Left lung (tissue), 10 donors: ENCODE measurements around the gene MAP2K3. TPM values are rescaled to one million over a fixed set of nuclear protein-coding genes. Genes with fewer than 3 reads are reported as not detected.
"Not testable (repeated sequence)": the region's sequence is repeated elsewhere in the genome, so short reads cannot be mapped to it uniquely, and the experiment has no call there.

Experiments used
- ATAC-seq: fragments of 200-7000 bp; cut with Tn5 transposase; one replicate; pipeline ENCODE4 v1.9.1; 2020; ENCODE audit warnings: moderate library complexity
- DNase-seq, 4 donors: peaks; one replicate each; pipeline ENCODE4 v3.0.0-alpha.2; 2013 to 2020
- H3K27ac ChIP-seq, 2 donors: fragments of 200-600 bp; sonication (generic) in 1 of 2; one replicate each; pipeline versions ENCODE4 v1.5.0 to v1.8.0; 2020 to 2021
- H3K27me3 ChIP-seq, 2 donors: fragments of 200-600 bp; sonication (generic) in 1 of 2; one replicate each; pipeline versions ENCODE4 v1.5.0 to v1.8.0; 2020 to 2021
- H3K36me3 ChIP-seq, 2 donors: fragments of 200-600 bp; sonication (generic) in 1 of 2; one replicate each; pipeline versions ENCODE4 v1.5.0 to v1.8.0; 2020 to 2021
- H3K4me1 ChIP-seq, 2 donors: fragments of 200-600 bp; one replicate each; pipeline ENCODE4 v1.8.0; 2021
- H3K4me3 ChIP-seq, 2 donors: fragments of 200-600 bp; sonication (generic) in 1 of 2; one replicate each; pipeline versions ENCODE4 v1.5.0 to v1.8.0; 2020 to 2021; ENCODE audit warnings: mild to moderate bottlenecking in 1 of 2
- H3K9me3 ChIP-seq, 2 donors: fragments of 200-600 bp; sonication (generic) in 1 of 2; one replicate each; pipeline versions ENCODE4 v1.5.0 to v1.8.0; 2020 to 2021
- CTCF ChIP-seq, 2 donors: fragments of 200-600 bp; sonication (generic) in 1 of 2; IDR thresholded peaks; one replicate each; pipeline versions ENCODE4 v1.5.0 to v1.8.0; 2021; ENCODE audit warnings: antibody characterized with exemption in 2 of 2
- intact Hi-C, 2 donors: fragments of 100-400 bp; cut with DNase I; formaldehyde crosslinking; loops; one replicate each; pipeline versions ENCODE4 v1.11.2 to v1.14.2; 2022
- polyA plus RNA-seq, 6 donors: library from polyadenylated mRNA; unstranded; fragments of 120-200 nt; gene quantifications; one replicate each; pipeline ENCODE4 v1.2.1, GENCODE V29; 2013; ENCODE audit not compliant: insufficient read length in 6 of 6
- total RNA-seq, 2 donors: library from RNA; stranded (reverse); fragmentation: NEBNext Ultra II Directional; extraction: Animal tissue kit (Norgen Biotek cat#: 25700); gene quantifications; one replicate each; pipeline ENCODE4 v1.2.1, GENCODE V29; 2021
- donor health status: DM: no; HTN: yes; CAD: no.
- donor health status: DM: no; HTN: no; CAD: no.

MAP2K3 gene
- total and polyA plus RNA-seq, 8 donors: 23.3 to 101 (median 28.5) TPM

GRCh38 chr17:21339011-21339410 lies 54.5 kb downstream of the MAP2K3 start:
- Histone ChIP-seq H3K36me3 (no peaks in the 10 kb centered on the region), H3K9me3 (no peaks in the 10 kb centered on the region), H3K4me3 (no peak overlapping the region), H3K27ac (no peak overlapping the region), H3K27me3 (no peaks in the 10 kb centered on the region), H3K4me1 (no peaks in the 10 kb centered on the region)
- intact Hi-C loops: no loop called here
- no peak for DNase-seq
- TF ChIP-seq CTCF (IDR thresholded peaks at IDR 0.05): no peak
- ATAC-seq: no peak

- intact Hi-C loops, H3K27me3 ChIP-seq, DNase-seq: not testable (repeated sequence)
These were observed 55.1 kb downstream of the MAP2K3 start for GRCh38 chr17:21339571-21339970.

GRCh38 chr17:21340407-21340806 lies 55.9 kb downstream of the MAP2K3 start:
- DNase-seq, ATAC-seq, intact Hi-C loops, H3K9me3 ChIP-seq, H3K4me1 ChIP-seq, H3K27me3 ChIP-seq, H3K27ac ChIP-seq, H3K36me3 ChIP-seq, H3K4me3 ChIP-seq: not testable (repeated sequence)

More at GRCh38 chr17:21339571-21339970, 55.1 kb downstream of the MAP2K3 start:
- not testable (repeated sequence) for H3K4me1 ChIP-seq, ATAC-seq, H3K9me3 ChIP-seq, H3K27ac ChIP-seq, H3K4me3 ChIP-seq, H3K36me3 ChIP-seq

- H3K27ac ChIP-seq, H3K4me1 ChIP-seq, H3K9me3 ChIP-seq, ATAC-seq, H3K36me3 ChIP-seq, H3K27me3 ChIP-seq, intact Hi-C loops, H3K4me3 ChIP-seq, DNase-seq: not testable (repeated sequence)
These were observed 56.8 kb downstream of the MAP2K3 start for GRCh38 chr17:21341279-21341678.

- intact Hi-C loops, H3K27me3 ChIP-seq, ATAC-seq: not testable (repeated sequence)
These were observed 57.5 kb downstream of the MAP2K3 start for GRCh38 chr17:21341925-21342540.

GRCh38 chr17:21343061-21343949 lies 58.8 kb downstream of the MAP2K3 start:
- ATAC-seq: not testable (repeated sequence)

More at GRCh38 chr17:21341925-21342540, 57.5 kb downstream of the MAP2K3 start:
- not testable (repeated sequence) for H3K36me3 ChIP-seq, H3K4me3 ChIP-seq, H3K9me3 ChIP-seq, H3K27ac ChIP-seq, H3K4me1 ChIP-seq
- peak in 1 of 4 donors; percentile 47 for DNase-seq

GRCh38 chr17:21344801-21345200 lies 60.3 kb downstream of the MAP2K3 start:
- intact Hi-C loops, H3K36me3 ChIP-seq, H3K4me3 ChIP-seq, H3K9me3 ChIP-seq, H3K4me1 ChIP-seq, H3K27me3 ChIP-seq, DNase-seq, ATAC-seq, H3K27ac ChIP-seq: not testable (repeated sequence)

More at GRCh38 chr17:21343061-21343949, 58.8 kb downstream of the MAP2K3 start:
- intact Hi-C loops, H3K4me1 ChIP-seq, H3K27me3 ChIP-seq, H3K27ac ChIP-seq, H3K36me3 ChIP-seq, H3K4me3 ChIP-seq, H3K9me3 ChIP-seq: not testable (repeated sequence)
- peak in 1 of 4 donors; percentile 55 for DNase-seq

- no peak overlapping the region for H3K27ac ChIP-seq
- no peaks in the 10 kb centered on the region for H3K4me1 ChIP-seq
- H3K9me3 ChIP-seq: no peaks in the 10 kb centered on the region
- intact Hi-C loops: no loop called here
- TF ChIP-seq CTCF (IDR thresholded peaks at IDR 0.05): no peak
- H3K36me3 ChIP-seq: no peaks in the 10 kb centered on the region
- ATAC-seq (no peak), DNase-seq (peak in 1 of 4 donors; percentile 73)
- no peaks in the 10 kb centered on the region for H3K27me3 ChIP-seq
- no peak overlapping the region for H3K4me3 ChIP-seq
These were observed 60.7 kb downstream of the MAP2K3 start for GRCh38 chr17:21345236-21345635.

GRCh38 chr17:21346107-21346506 lies 61.6 kb downstream of the MAP2K3 start:
- H3K36me3 ChIP-seq, H3K27me3 ChIP-seq, H3K4me3 ChIP-seq, H3K27ac ChIP-seq, H3K9me3 ChIP-seq, DNase-seq, intact Hi-C loops, H3K4me1 ChIP-seq, ATAC-seq: not testable (repeated sequence)

- H3K4me3 ChIP-seq, H3K36me3 ChIP-seq, H3K27ac ChIP-seq, intact Hi-C loops, H3K27me3 ChIP-seq, H3K4me1 ChIP-seq, H3K9me3 ChIP-seq: not testable (repeated sequence)
- DNase-seq (peak in 1 of 4 donors; percentile 31), ATAC-seq (peak; percentile 43)
These were observed 62.2 kb downstream of the MAP2K3 start for GRCh38 chr17:21346651-21347250.

- H3K4me1 ChIP-seq, intact Hi-C loops, H3K36me3 ChIP-seq, H3K27ac ChIP-seq, H3K27me3 ChIP-seq, H3K4me3 ChIP-seq, ATAC-seq, H3K9me3 ChIP-seq, DNase-seq: not testable (repeated sequence)
These were observed 63.1 kb downstream of the MAP2K3 start for GRCh38 chr17:21347660-21348059.
